ENCODE results near the gene CAPN15.

Gene CAPN15

GRCh38 chr16:524274-525040 is 3.1 kb upstream of the CAPN15 start:
- no peak overlapping the region for H3K4me3 ChIP-seq (replicated peaks; ENCODE audit: insufficient read depth, low read length)
- H3K27me3 ChIP-seq (ENCODE audit: insufficient read depth, poor library complexity, severe bottlenecking) = no peaks in the 10 kb centered on the region
- TF ChIP-seq SPI1 (IDR thresholded peaks at IDR 0.05; ENCODE audit: borderline replicate concordance, low read depth) (no peak), CTCF (IDR thresholded peaks at IDR 0.05; ENCODE audit: insufficient read depth, low read length) (no peak), POLR2AphosphoS5 (IDR thresholded peaks at IDR 0.05; ENCODE audit: low read depth) (0 out of 2 replicates have a peak, but pooled peaks have one; percentile 4)
- DNase-seq (ENCODE audit: low read depth in 1 of 2, low spot score in 1 of 2) = no peak
- no peak overlapping the region for H3K27ac ChIP-seq (replicated peaks)

- TF ChIP-seq REST (IDR thresholded peaks at IDR 0.05; ENCODE audit: insufficient replicate concordance, low read depth) (no peak), SPI1 (IDR thresholded peaks at IDR 0.05; ENCODE audit: borderline replicate concordance, low read depth) (no peak), CTCF (IDR thresholded peaks at IDR 0.05; ENCODE audit: insufficient read depth, low read length) (no peak), POLR2AphosphoS5 (IDR thresholded peaks at IDR 0.05; ENCODE audit: low read depth) (no peak), GABPA (IDR thresholded peaks at IDR 0.05; ENCODE audit: low read depth) (no peak)
- no peak for DNase-seq (ENCODE audit: low read depth in 1 of 2, low spot score in 1 of 2)
- Histone ChIP-seq H3K27ac (replicated peaks) (no peak overlapping the region), H3K27me3 (ENCODE audit: insufficient read depth, poor library complexity, severe bottlenecking) (no peaks in the 10 kb centered on the region), H3K4me3 (replicated peaks; ENCODE audit: insufficient read depth, low read length) (no peak overlapping the region)
Observed at GRCh38 chr16:525123-525519, 2.4 kb upstream of the CAPN15 start.

GRCh38 chr16:525520-526180 is 1.9 kb upstream of the CAPN15 start:
- Histone ChIP-seq H3K27ac (replicated peaks) (peak overlapping the region; percentile 88; the same call in 1 of the 2 replicates), H3K4me3 (replicated peaks; ENCODE audit: insufficient read depth, low read length) (peak overlapping the region; percentile 78), H3K27me3 (ENCODE audit: insufficient read depth, poor library complexity, severe bottlenecking) (no peaks in the 10 kb centered on the region)
- DNase-seq (ENCODE audit: low read depth in 1 of 2, low spot score in 1 of 2) = peak; percentile 44 to 73
- TF ChIP-seq CTCF (IDR thresholded peaks at IDR 0.05; ENCODE audit: insufficient read depth, low read length) = no peak
- no peak for TF ChIP-seq GABPA (IDR thresholded peaks at IDR 0.05; ENCODE audit: low read depth)
- no peak for TF ChIP-seq POLR2AphosphoS5 (IDR thresholded peaks at IDR 0.05; ENCODE audit: low read depth)
- TF ChIP-seq REST (IDR thresholded peaks at IDR 0.05; ENCODE audit: insufficient replicate concordance, low read depth) = no peak
- no peak for TF ChIP-seq SPI1 (IDR thresholded peaks at IDR 0.05; ENCODE audit: borderline replicate concordance, low read depth)

Data from HL-60 (cell line).